ENCODE data around the gene KIF6. TPM values are rescaled to one million over a fixed set of nuclear protein-coding genes. Genes with fewer than 3 reads are reported as not detected.

Gene KIF6
- total RNA-seq, 2 experiments from 2014 or later, result 0.17 to 0.23 TPM

GRCh38 chr6:39281312-39281980, 443.8 kb downstream of the KIF6 start:
- POLR2A ChIA-PET, result no interaction called here
- CTCF ChIA-PET, result interaction anchor here (0.6 kb wide), 1 partner anchor 378 kb away, joined by 3 read pairs; no protein-coding TSS in a partner anchor

GRCh38 chr6:39280247-39280731, 444.9 kb downstream of the KIF6 start:
- CTCF ChIA-PET, result no interaction called here
- POLR2A ChIA-PET, result no interaction called here

Other genes starting within 250 kb of the KIF6 start
- gene DAAM2, start 67.0 kb upstream of the KIF6 start, total RNA-seq, result not detected
- 1 to 10 TPM in 1 of 2 experiments, under 1 TPM in 1; 0.84 to 1.4 TPM for gene MOCS1, start 209.1 kb upstream of the KIF6 start, total RNA-seq

Data from activated CD8-positive, alpha-beta memory T cell treated with anti-CD3 and anti-CD28 coated beads for 36 hours (primary cell).